KMS-11 (cell line): ENCODE data around the gene DMTF1.

Experiments used
- H2AFZ ChIP-seq: fragments of 200-600 bp; sonication (generic); 2 replicates; pipeline ENCODE4 v1.6.1; 2016; ENCODE audit warnings: antibody characterized with exemption, mixed run types, low read depth
- H3K27ac ChIP-seq: fragments of 200-600 bp; sonication (generic); 2 replicates; pipeline ENCODE4 v1.6.1; 2016; ENCODE audit warnings: mild to moderate bottlenecking, mixed run types
- H3K27me3 ChIP-seq: fragments of 200-600 bp; sonication (generic); 2 replicates; pipeline ENCODE4 v1.6.1; 2017; ENCODE audit warnings: mild to moderate bottlenecking, low read depth, mixed run types, moderate library complexity; ENCODE audit not compliant: insufficient read depth
- H3K36me3 ChIP-seq: fragments of 200-600 bp; sonication (generic); 2 replicates; pipeline ENCODE4 v1.6.1; 2017; ENCODE audit warnings: mild to moderate bottlenecking, mixed run types; ENCODE audit not compliant: insufficient read depth
- H3K4me1 ChIP-seq: fragments of 200-600 bp; sonication (generic); 2 replicates; pipeline ENCODE4 v1.6.1; 2016; ENCODE audit warnings: mild to moderate bottlenecking, low read depth, mixed run types; ENCODE audit not compliant: poor library complexity, severe bottlenecking
- H3K4me2 ChIP-seq: fragments of 200-600 bp; sonication (generic); 2 replicates; pipeline ENCODE4 v1.7.0; 2016; ENCODE audit warnings: mild to moderate bottlenecking, mixed run types
- H3K4me3 ChIP-seq: fragments of 200-600 bp; sonication (generic); IDR thresholded peaks from 2 replicates; pipeline ENCODE4 v1.6.1; 2017; ENCODE audit warnings: low read depth, low read length, mixed read lengths; ENCODE audit not compliant: insufficient read depth
- H3K79me2 ChIP-seq: fragments of 200-600 bp; sonication (generic); 2 replicates; pipeline ENCODE4 v1.6.1; 2016; ENCODE audit warnings: low read depth, mixed run types; ENCODE audit not compliant: insufficient read depth
- H3K9ac ChIP-seq: fragments of 200-600 bp; sonication (generic); 2 replicates; pipeline ENCODE4 v1.6.1; 2016; ENCODE audit warnings: mild to moderate bottlenecking, mixed run types
- H4K20me1 ChIP-seq: fragments of 200-600 bp; sonication (generic); 2 replicates; pipeline ENCODE4 v1.6.1; 2016; ENCODE audit warnings: mild to moderate bottlenecking, mixed run types; ENCODE audit not compliant: insufficient read depth
- CTCF ChIP-seq: fragments of 200-600 bp; sonication (generic); conservative IDR thresholded peaks from 2 replicates; pipeline ENCODE4 v1.6.1; 2017; ENCODE audit warnings: low read depth, mild to moderate bottlenecking, antibody characterized with exemption, low read length, moderate library complexity, mixed read lengths

Gene DMTF1

GRCh38 chr7:87171282-87171934, 19.2 kb downstream of the DMTF1 start:
- no peaks in the 10 kb centered on the region for H4K20me1 ChIP-seq
- H3K27ac ChIP-seq: no peak overlapping the region
- H3K4me3 ChIP-seq: no peak overlapping the region
- TF ChIP-seq CTCF: no peak
- no peaks in the 10 kb centered on the region for H3K27me3 ChIP-seq
- H3K4me1 ChIP-seq: no peaks in the 10 kb centered on the region
- no peaks in the 10 kb centered on the region for H3K79me2 ChIP-seq
- H2AFZ ChIP-seq: no peak overlapping the region
- H3K4me2 ChIP-seq: no peak overlapping the region
- H3K9ac ChIP-seq: no peak overlapping the region
- peaks cover 21% of the 10 kb centered on the region; the same call in 1 of the 2 replicates for H3K36me3 ChIP-seq

- no peak overlapping the region for H3K27ac ChIP-seq
- H3K4me3 ChIP-seq: no peak overlapping the region
- H4K20me1 ChIP-seq: no peaks in the 10 kb centered on the region
- H3K4me2 ChIP-seq: no peak overlapping the region
- H3K27me3 ChIP-seq: no peaks in the 10 kb centered on the region
- no peak for TF ChIP-seq CTCF
- H3K36me3 ChIP-seq: peaks cover 28% of the 10 kb centered on the region; the same call in 1 of the 2 replicates
- H3K79me2 ChIP-seq: no peaks in the 10 kb centered on the region; the same call in 1 of the 2 replicates
- no peak overlapping the region for H2AFZ ChIP-seq
- H3K4me1 ChIP-seq: peaks cover 8% of the 10 kb centered on the region
- no peak overlapping the region for H3K9ac ChIP-seq
Observed at GRCh38 chr7:87173471-87173870, 21.2 kb downstream of the DMTF1 start.

DNA sequence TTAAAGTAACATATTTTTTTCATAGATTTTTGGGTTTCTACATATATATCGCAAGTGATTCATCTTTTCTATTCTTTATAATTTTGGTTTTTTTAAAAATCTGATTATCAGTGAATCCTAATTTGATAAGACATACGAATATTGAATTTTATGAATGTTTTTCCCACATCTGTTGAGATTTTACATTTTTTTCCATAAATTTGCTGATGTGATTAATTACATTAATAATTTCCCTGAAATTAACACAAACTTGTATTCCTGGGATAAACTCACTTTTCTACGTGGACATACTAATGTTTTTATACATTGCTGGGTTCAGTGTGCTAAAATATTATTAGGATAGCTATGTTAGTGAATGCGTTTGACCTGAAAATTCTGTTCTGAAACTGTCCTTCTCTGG, 26.1 kb downstream of the DMTF1 start:
- no peak overlapping the region for H3K4me2 ChIP-seq
- H2AFZ ChIP-seq: no peak overlapping the region
- H3K79me2 ChIP-seq: no peaks in the 10 kb centered on the region; the same call in 1 of the 2 replicates
- H3K9ac ChIP-seq: no peak overlapping the region
- H3K27me3 ChIP-seq: no peaks in the 10 kb centered on the region
- H3K4me3 ChIP-seq: no peak overlapping the region
- peaks cover 8% of the 10 kb centered on the region for H3K4me1 ChIP-seq
- TF ChIP-seq CTCF: no peak
- no peaks in the 10 kb centered on the region for H4K20me1 ChIP-seq
- peaks cover 22% of the 10 kb centered on the region; the same call in 1 of the 2 replicates for H3K36me3 ChIP-seq
- H3K27ac ChIP-seq: no peak overlapping the region

GRCh38 chr7:87179180-87179579, 26.9 kb downstream of the DMTF1 start:
- Histone ChIP-seq H3K27me3 (no peaks in the 10 kb centered on the region), H2AFZ (no peak overlapping the region), H3K27ac (no peak overlapping the region), H3K79me2 (no peaks in the 10 kb centered on the region; the same call in 1 of the 2 replicates), H4K20me1 (no peaks in the 10 kb centered on the region), H3K36me3 (peaks cover 21% of the 10 kb centered on the region; the same call in 1 of the 2 replicates), H3K4me2 (no peak overlapping the region), H3K4me3 (no peak overlapping the region), H3K4me1 (peaks cover 8% of the 10 kb centered on the region), H3K9ac (no peak overlapping the region)
- no peak for TF ChIP-seq CTCF
